ENCODE results near the gene PDGFD. TPM values are rescaled to one million over a fixed set of nuclear protein-coding genes. Genes with fewer than 3 reads are reported as not detected.
A peak's percentile ranks its signal among the peaks of the same experiment; 100 is the strongest.

The PDGFD gene
- total RNA-seq, 2 donors from 2014 or later = not detected

- Mint-ChIP-seq H3K9me3 (no peaks in the 10 kb centered on the region), H3K36me3 (no peaks in the 10 kb centered on the region), H3K27ac (no peak overlapping the region)
- ATAC-seq (no peak), DNase-seq (ENCODE audit: low spot score in 2 of 2) (no peak)
These were observed 160.5 kb downstream of the PDGFD start for GRCh38 chr11:104003491-104003890.

GRCh38 chr11:104001561-104002056 is 162.3 kb downstream of the PDGFD start:
- no peaks in the 10 kb centered on the region for H3K36me3 Mint-ChIP-seq
- H3K9me3 Mint-ChIP-seq = no peaks in the 10 kb centered on the region
- H3K27ac Mint-ChIP-seq = no peak overlapping the region
- no peak for ATAC-seq
- no peak for DNase-seq (ENCODE audit: low spot score in 2 of 2)

GRCh38 chr11:104000798-104001197 is 163.1 kb downstream of the PDGFD start:
- no peaks in the 10 kb centered on the region for H3K9me3 Mint-ChIP-seq
- H3K36me3 Mint-ChIP-seq = no peaks in the 10 kb centered on the region
- no peak for DNase-seq (ENCODE audit: low spot score in 2 of 2)
- ATAC-seq = no peak
- no peak overlapping the region for H3K27ac Mint-ChIP-seq

- Mint-ChIP-seq H3K9me3 (no peaks in the 10 kb centered on the region), H3K27ac (no peak overlapping the region), H3K36me3 (no peaks in the 10 kb centered on the region)
- DNase-seq (ENCODE audit: low spot score in 2 of 2) (no peak), ATAC-seq (no peak)
These were observed 165.0 kb downstream of the PDGFD start for GRCh38 chr11:103998826-103999508.

GRCh38 chr11:103997082-103997481 is 166.9 kb downstream of the PDGFD start:
- no peaks in the 10 kb centered on the region for H3K9me3 Mint-ChIP-seq
- no peak for ATAC-seq
- no peaks in the 10 kb centered on the region for H3K36me3 Mint-ChIP-seq
- H3K27ac Mint-ChIP-seq = no peak overlapping the region
- no peak for DNase-seq (ENCODE audit: low spot score in 2 of 2)

DNA sequence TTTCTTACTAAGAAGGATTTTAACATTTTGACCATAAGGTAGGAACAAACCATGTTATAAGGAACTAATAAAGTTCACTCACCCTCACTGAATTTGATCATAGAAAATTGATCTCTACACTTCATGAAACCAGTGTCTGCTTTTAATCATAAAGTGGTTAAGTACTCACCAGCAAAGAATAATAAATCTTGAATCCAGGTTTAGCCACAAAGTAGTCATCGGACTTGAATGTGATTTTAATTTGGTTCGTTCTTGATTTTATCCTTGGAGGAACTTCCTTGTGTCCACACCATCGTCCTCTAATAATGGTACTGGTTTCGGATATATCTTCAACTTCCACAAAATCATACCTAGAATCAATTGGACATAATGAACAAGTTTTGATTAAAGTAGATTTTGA is 168.1 kb downstream of the PDGFD start:
- H3K36me3 Mint-ChIP-seq = no peaks in the 10 kb centered on the region
- ATAC-seq = no peak
- H3K9me3 Mint-ChIP-seq = no peaks in the 10 kb centered on the region
- DNase-seq (ENCODE audit: low spot score in 2 of 2) = no peak
- H3K27ac Mint-ChIP-seq = no peak overlapping the region

- no peak for DNase-seq (ENCODE audit: low spot score in 2 of 2)
- Mint-ChIP-seq H3K36me3 (no peaks in the 10 kb centered on the region), H3K9me3 (no peaks in the 10 kb centered on the region), H3K27ac (no peak overlapping the region)
- no peak for ATAC-seq
These were observed 169.4 kb downstream of the PDGFD start for GRCh38 chr11:103994518-103994917.

- no peaks in the 10 kb centered on the region for H3K9me3 Mint-ChIP-seq
- no peaks in the 10 kb centered on the region for H3K36me3 Mint-ChIP-seq
- no peak for DNase-seq (ENCODE audit: low spot score in 2 of 2)
- ATAC-seq = no peak
- H3K27ac Mint-ChIP-seq = no peak overlapping the region
These were observed 169.9 kb downstream of the PDGFD start for GRCh38 chr11:103994094-103994493.

- Mint-ChIP-seq H3K27ac (no peak overlapping the region), H3K36me3 (no peaks in the 10 kb centered on the region), H3K9me3 (no peaks in the 10 kb centered on the region)
- DNase-seq (ENCODE audit: low spot score in 2 of 2) (no peak), ATAC-seq (no peak)
These were observed 170.4 kb downstream of the PDGFD start for GRCh38 chr11:103993507-103993906.

DNA sequence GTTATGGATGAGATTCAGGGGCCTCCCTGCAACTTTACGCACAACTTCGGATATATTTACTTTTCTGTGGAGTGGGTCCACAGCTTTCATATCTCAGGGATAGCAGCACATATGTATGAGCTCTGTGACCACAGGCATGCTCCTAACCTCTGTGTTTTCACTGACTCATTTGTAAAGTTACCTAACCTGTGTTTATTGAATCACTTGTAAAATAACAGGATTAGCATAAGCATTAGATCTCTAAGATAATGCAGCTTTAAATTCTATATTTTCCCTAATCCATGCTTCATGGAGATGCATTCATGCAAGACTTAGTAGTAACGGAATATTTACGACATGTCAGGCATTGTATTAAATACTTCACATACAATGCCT is 175.4 kb downstream of the PDGFD start:
- Mint-ChIP-seq H3K27ac (no peak overlapping the region), H3K9me3 (peaks cover 0 to 6% of the 10 kb centered on the region in 2 donors), H3K36me3 (no peaks in the 10 kb centered on the region)
- DNase-seq (ENCODE audit: low spot score in 2 of 2) (no peak), ATAC-seq (no peak)

- DNase-seq (ENCODE audit: low spot score in 2 of 2) = no peak
- H3K36me3 Mint-ChIP-seq = no peaks in the 10 kb centered on the region
- peaks cover 0 to 6% of the 10 kb centered on the region in 2 donors for H3K9me3 Mint-ChIP-seq
- ATAC-seq = no peak
- no peak overlapping the region for H3K27ac Mint-ChIP-seq
These were observed 176.0 kb downstream of the PDGFD start for GRCh38 chr11:103987629-103988594.

GRCh38 chr11:103985041-103985440 is 178.9 kb downstream of the PDGFD start:
- H3K27ac Mint-ChIP-seq = no peak overlapping the region

GRCh38 chr11:103980108-103980507 is 183.8 kb downstream of the PDGFD start:
- ATAC-seq (no peak), DNase-seq (ENCODE audit: low spot score in 2 of 2) (no peak)
- Mint-ChIP-seq H3K27ac (no peak overlapping the region), H3K36me3 (no peaks in the 10 kb centered on the region), H3K9me3 (peaks cover 0 to 10% of the 10 kb centered on the region in 2 donors)

More at GRCh38 chr11:103985041-103985440, 178.9 kb downstream of the PDGFD start:
- peak in 1 of 2 donors; percentile 55 for ATAC-seq
- peaks cover 0 to 6% of the 10 kb centered on the region in 2 donors for H3K9me3 Mint-ChIP-seq
- no peak for DNase-seq (ENCODE audit: low spot score in 2 of 2)
- no peaks in the 10 kb centered on the region for H3K36me3 Mint-ChIP-seq

- H3K36me3 Mint-ChIP-seq = no peaks in the 10 kb centered on the region
- ATAC-seq = no peak
- no peak overlapping the region for H3K27ac Mint-ChIP-seq
- no peak for DNase-seq (ENCODE audit: low spot score in 2 of 2)
- peaks cover 0 to 4% of the 10 kb centered on the region in 2 donors for H3K9me3 Mint-ChIP-seq
These were observed 185.0 kb downstream of the PDGFD start for GRCh38 chr11:103978616-103979595.

- no peak overlapping the region for H3K27ac Mint-ChIP-seq
- DNase-seq (ENCODE audit: low spot score in 2 of 2) (no peak), ATAC-seq (no peak)
- no peaks in the 10 kb centered on the region for H3K36me3 Mint-ChIP-seq
- H3K9me3 Mint-ChIP-seq = peaks cover 5 to 6% of the 10 kb centered on the region in 2 donors
These were observed 191.9 kb downstream of the PDGFD start for GRCh38 chr11:103972013-103972412.

DNA sequence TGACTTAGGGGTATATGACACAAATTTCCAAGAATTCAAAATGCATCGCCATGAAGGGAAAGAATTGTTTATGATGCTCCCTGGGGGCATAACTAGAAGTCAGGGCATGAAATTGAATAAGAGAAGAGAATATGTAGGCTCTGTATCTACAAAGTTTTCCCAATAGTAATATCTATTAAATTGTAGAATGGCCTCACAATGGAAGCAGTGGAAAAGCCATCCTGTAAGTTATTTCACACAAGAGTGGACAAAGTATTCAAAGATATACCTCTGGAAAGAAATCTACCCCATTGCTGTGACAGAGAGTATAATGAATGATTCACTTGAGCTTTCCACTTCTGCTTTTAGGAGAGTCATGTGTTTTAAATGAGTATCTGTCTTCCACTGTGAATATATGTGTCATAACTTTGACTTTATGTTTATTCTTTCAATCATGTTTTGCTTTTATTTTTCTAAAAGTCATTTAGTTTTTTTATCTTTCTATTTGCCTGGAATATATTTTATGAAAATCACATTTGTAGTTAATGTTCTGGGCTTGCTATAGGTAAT is 193.2 kb downstream of the PDGFD start:
- DNase-seq (ENCODE audit: low spot score in 2 of 2) (no peak), ATAC-seq (no peak)
- Mint-ChIP-seq H3K27ac (no peak overlapping the region), H3K36me3 (no peaks in the 10 kb centered on the region), H3K9me3 (peaks cover 5 to 6% of the 10 kb centered on the region in 2 donors)
